Liver (tissue), 9 donors: ENCODE data around the gene TBX6. TPM values are rescaled to one million over a fixed set of nuclear protein-coding genes. Genes with fewer than 3 reads are reported as not detected.
A peak's percentile ranks its signal among the peaks of the same experiment; 100 is the strongest.

Experiments
- DNase-seq: peaks from one replicate; pipeline ENCODE4 v3.0.0-alpha.2; 2017; ENCODE audit warnings: low spot score
- H3K27ac ChIP-seq, 2 donors: one replicate each; pipeline ENCODE4 v1.7.0; 2013; ENCODE audit warnings: inconsistent platforms in 2 of 2, low read length in 2 of 2, control low read depth in 1 of 2, low read depth in 1 of 2, mild to moderate bottlenecking in 1 of 2
- H3K27me3 ChIP-seq, 4 donors: one replicate each; pipeline versions ENCODE4 v1.6.1 to v1.7.0; 2013; ENCODE audit warnings: low read length in 3 of 4, inconsistent platforms in 1 of 4, mild to moderate bottlenecking in 1 of 4, moderate library complexity in 1 of 4; ENCODE audit not compliant: control insufficient read depth in 4 of 4, insufficient read depth in 4 of 4
- H3K36me3 ChIP-seq, 4 donors: one replicate each; pipeline versions ENCODE4 v1.6.1 to v1.7.0; 2013; ENCODE audit warnings: low read length in 3 of 4, mild to moderate bottlenecking in 3 of 4, low read depth in 1 of 4, moderate library complexity in 1 of 4; ENCODE audit not compliant: control insufficient read depth in 4 of 4, insufficient read depth in 3 of 4
- H3K4me1 ChIP-seq, 4 donors: one replicate each; pipeline versions ENCODE4 v1.6.1 to v1.7.0; 2013; ENCODE audit warnings: low read length in 3 of 4, mild to moderate bottlenecking in 3 of 4, moderate library complexity in 1 of 4; ENCODE audit not compliant: control insufficient read depth in 4 of 4, insufficient read depth in 4 of 4
- H3K4me3 ChIP-seq, 3 donors: one replicate each; pipeline versions ENCODE4 v1.6.1 to v1.7.0; 2013; ENCODE audit warnings: low read length in 3 of 3, control low read depth in 1 of 3, low read depth in 1 of 3, mild to moderate bottlenecking in 1 of 3
- H3K9ac ChIP-seq, 2 donors: one replicate each; pipeline ENCODE4 v1.7.0; 2013; ENCODE audit warnings: low read length in 2 of 2, mild to moderate bottlenecking in 2 of 2, moderate library complexity in 2 of 2, control low read depth in 1 of 2, low read depth in 1 of 2
- H3K9me3 ChIP-seq, 4 donors: one replicate each; pipeline versions ENCODE4 v1.6.1 to v1.7.0; 2013; ENCODE audit warnings: low read length in 3 of 4; ENCODE audit not compliant: control insufficient read depth in 4 of 4
- EGR1 ChIP-seq, 2 donors: IDR thresholded peaks; 2 replicates each; pipeline ENCODE4 v1.6.1; 2016 to 2018; ENCODE audit warnings: antibody characterized with exemption in 2 of 2, low read depth in 2 of 2
- FOXA1 ChIP-seq: IDR thresholded peaks from 2 replicates; pipeline ENCODE4 v1.6.1; 2016; ENCODE audit warnings: antibody characterized with exemption
- FOXA2 ChIP-seq: IDR thresholded peaks from 2 replicates; pipeline ENCODE4 v1.6.1; 2016; ENCODE audit warnings: antibody characterized with exemption
- GABPA ChIP-seq, 2 donors: IDR thresholded peaks in 1 of 2; conservative IDR thresholded peaks in 1 of 2; 2 replicates each; pipeline ENCODE4 v1.6.1; 2016; ENCODE audit warnings: antibody characterized with exemption in 2 of 2, mild to moderate bottlenecking in 1 of 2, moderate library complexity in 1 of 2
- HNF4A ChIP-seq, 2 donors: conservative IDR thresholded peaks; 2 replicates each; pipeline ENCODE4 v1.6.1; 2016; ENCODE audit warnings: antibody characterized with exemption in 2 of 2, mild to moderate bottlenecking in 2 of 2
- HNF4G ChIP-seq: IDR thresholded peaks from 2 replicates; pipeline ENCODE4 v1.6.1; 2016; ENCODE audit warnings: antibody characterized with exemption
- JUND ChIP-seq, 2 donors: IDR thresholded peaks; 2 replicates each; pipeline ENCODE4 v1.6.1; 2016; ENCODE audit warnings: antibody characterized with exemption in 2 of 2
- NR2F2 ChIP-seq: IDR thresholded peaks from 2 replicates; pipeline ENCODE4 v1.6.1; 2016; ENCODE audit warnings: antibody characterized with exemption
- RAD21 ChIP-seq, 2 donors: IDR thresholded peaks; 2 replicates each; pipeline ENCODE4 v1.6.1; 2016; ENCODE audit warnings: antibody characterized with exemption in 2 of 2, mild to moderate bottlenecking in 2 of 2
- RXRA ChIP-seq, 2 donors: IDR thresholded peaks; 2 replicates each; pipeline ENCODE4 v1.6.1; 2017 to 2018; ENCODE audit warnings: antibody characterized with exemption in 2 of 2, mild to moderate bottlenecking in 1 of 2
- SP1 ChIP-seq: IDR thresholded peaks from 2 replicates; pipeline ENCODE4 v1.6.1; 2018; ENCODE audit warnings: antibody characterized with exemption, mild to moderate bottlenecking
- TAF1 ChIP-seq: conservative IDR thresholded peaks from 2 replicates; pipeline ENCODE4 v1.6.1; 2016; ENCODE audit warnings: antibody characterized with exemption, mild to moderate bottlenecking
- YY1 ChIP-seq: IDR thresholded peaks from 2 replicates; pipeline ENCODE4 v1.6.1; 2016; ENCODE audit warnings: antibody characterized with exemption, mild to moderate bottlenecking
- WGBS: extraction: QIAGEN DNeasy Blood & Tissue Kit; methylation state at CpG from one replicate; pipeline ENCODE4 v1.1.7; 2013; 5-methylcytosine and 5-hydroxymethylcytosine counted together
- polyA plus RNA-seq, 2 donors: library from polyadenylated mRNA; stranded (reverse) in 1 of 2; unstranded in 1 of 2; fragments of 200-250 nt in 1 of 2; fragments of >200 nt in 1 of 2; fragmentation: Nextera tagmentation in 1 of 2; extraction: Ambion mirVana in 1 of 2; gene quantifications; one replicate each; pipeline versions ENCODE4 v1.2.1 to v1.2.3, GENCODE V29; 2013 to 2015
- total RNA-seq, 2 donors: library from RNA; depleted of rRNA; stranded (reverse); fragments of >200 nt; gene quantifications; one replicate each; pipeline ENCODE4 v1.2.3, GENCODE V29; 2014
- TF ChIP-seq, protein P1 (sequence below): IDR thresholded peaks from 2 replicates; pipeline ENCODE4 v1.6.1; 2016; ENCODE audit warnings: antibody characterized with exemption
- TF ChIP-seq, protein P2 (sequence below): IDR thresholded peaks from 2 replicates; pipeline ENCODE4 v1.6.1; 2016; ENCODE audit warnings: antibody characterized with exemption
- TF ChIP-seq, protein P3 (sequence below): IDR thresholded peaks from 2 replicates; pipeline ENCODE4 v1.6.1; 2016; ENCODE audit warnings: antibody characterized with exemption, mild to moderate bottlenecking
- TF ChIP-seq, protein P4 (sequence below): fragments of 150-350 bp; IDR thresholded peaks from 2 replicates; pipeline ENCODE4 v1.5.1; 2017; ENCODE audit warnings: improper control_type of control experiment, low read depth, low read length; ENCODE audit not compliant: missing input control
- TF ChIP-seq, protein P5 (sequence below): IDR thresholded peaks from 2 replicates; pipeline ENCODE4 v1.6.1; 2016; ENCODE audit warnings: antibody characterized with exemption
- donor health status: healthy.
- donor health status: healthy.
- donor health status: healthy.
- donor health status: healthy.
- donor health status: healthy.

The TBX6 gene
- total and polyA plus RNA-seq, 4 donors: 0.09 to 0.26 (median 0.18) TPM

DNA sequence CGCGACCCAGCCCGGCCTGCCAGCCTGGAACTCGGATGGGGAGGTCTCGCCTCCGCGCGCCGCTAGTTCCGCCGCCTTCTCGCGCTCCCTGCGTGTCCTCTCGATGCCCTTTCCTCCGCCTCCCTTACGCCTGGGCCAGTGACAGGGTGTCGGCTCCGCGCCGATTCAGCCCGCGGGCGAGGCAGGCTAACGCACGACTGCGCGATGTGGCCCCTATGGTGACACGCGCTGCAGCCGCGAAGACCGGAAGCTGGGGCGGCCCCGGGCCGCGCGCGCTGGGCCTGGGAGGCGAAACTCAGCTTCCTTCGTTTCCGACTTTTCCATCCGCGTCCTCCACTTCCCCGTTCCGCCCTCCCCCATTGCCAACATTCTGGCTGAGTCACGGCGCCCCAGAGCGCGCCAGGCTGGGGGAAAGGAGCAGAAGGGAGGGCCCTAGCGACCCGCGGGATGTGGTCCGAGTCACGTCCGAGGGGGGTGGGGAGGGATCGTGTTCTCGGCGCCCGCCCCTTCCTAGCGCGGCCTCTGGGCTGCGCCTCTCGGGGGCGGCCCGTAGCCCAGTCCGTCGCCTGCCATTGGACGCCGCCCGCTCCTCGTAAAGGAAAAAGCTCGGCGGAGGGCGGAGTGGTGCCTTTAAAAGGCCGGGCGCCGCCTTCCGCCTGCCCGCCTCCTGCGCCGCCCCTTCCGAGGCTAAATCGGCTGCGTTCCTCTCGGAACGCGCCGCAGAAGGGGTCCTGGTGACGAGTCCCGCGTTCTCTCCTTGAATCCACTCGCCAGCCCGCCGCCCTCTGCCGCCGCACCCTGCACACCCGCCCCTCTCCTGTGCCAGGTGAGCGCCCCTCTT lies 26.4 kb downstream of the TBX6 start, which contains the start of gene ALDOA:
TSS of gene ALDOA (plus strand) at position 659 of the 841 bp plus-strand sequence. CDS start 1,138 bp downstream, outside the sequence.
- peak; percentile 93 for DNase-seq
- under 1% methylated on average over 99 of the region's 99 CpGs for WGBS
- H3K9me3 ChIP-seq: no peaks in the 10 kb centered on the region
- peaks cover 0 to 34% (median 14%) of the 10 kb centered on the region in 4 donors for H3K4me1 ChIP-seq
- peak within 1 kb of the TSS; percentile 73 to 97 (median 83) for H3K4me3 ChIP-seq
- peak within 1 kb of the TSS; percentile 96 to 99 for H3K9ac ChIP-seq
- TF ChIP-seq RXRA (IDR thresholded peaks at IDR 0.05) (peak; percentile 72 to 74), HNF4A (conservative IDR thresholded peaks at IDR 0.05) (peak in 1 of 2 donors; percentile 34), RAD21 (IDR thresholded peaks at IDR 0.05) (no peak), NR2F2 (peak; percentile 65), TAF1 (peak; percentile 71), HNF4G (no peak), YY1 (peak; percentile 90), GABPA (IDR thresholded peaks at IDR 0.05 in 1 of 2, conservative IDR thresholded peaks at IDR 0.05 in 1 of 2) (peak; percentile 9 to 80), SP1 (peak; percentile 86), FOXA2 (no peak), FOXA1 (no peak), JUND (IDR thresholded peaks at IDR 0.05) (peak; percentile 39 to 78), EGR1 (IDR thresholded peaks at IDR 0.05; ENCODE audit: low read depth in 2 of 2) (peak; percentile 74 to 92)
- TF ChIP-seq, protein P1, sequence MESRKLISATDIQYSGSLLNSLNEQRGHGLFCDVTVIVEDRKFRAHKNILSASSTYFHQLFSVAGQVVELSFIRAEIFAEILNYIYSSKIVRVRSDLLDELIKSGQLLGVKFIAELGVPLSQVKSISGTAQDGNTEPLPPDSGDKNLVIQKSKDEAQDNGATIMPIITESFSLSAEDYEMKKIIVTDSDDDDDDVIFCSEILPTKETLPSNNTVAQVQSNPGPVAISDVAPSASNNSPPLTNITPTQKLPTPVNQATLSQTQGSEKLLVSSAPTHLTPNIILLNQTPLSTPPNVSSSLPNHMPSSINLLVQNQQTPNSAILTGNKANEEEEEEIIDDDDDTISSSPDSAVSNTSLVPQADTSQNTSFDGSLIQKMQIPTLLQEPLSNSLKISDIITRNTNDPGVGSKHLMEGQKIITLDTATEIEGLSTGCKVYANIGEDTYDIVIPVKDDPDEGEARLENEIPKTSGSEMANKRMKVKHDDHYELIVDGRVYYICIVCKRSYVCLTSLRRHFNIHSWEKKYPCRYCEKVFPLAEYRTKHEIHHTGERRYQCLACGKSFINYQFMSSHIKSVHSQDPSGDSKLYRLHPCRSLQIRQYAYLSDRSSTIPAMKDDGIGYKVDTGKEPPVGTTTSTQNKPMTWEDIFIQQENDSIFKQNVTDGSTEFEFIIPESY: peak; percentile 81
- TF ChIP-seq, protein P2, sequence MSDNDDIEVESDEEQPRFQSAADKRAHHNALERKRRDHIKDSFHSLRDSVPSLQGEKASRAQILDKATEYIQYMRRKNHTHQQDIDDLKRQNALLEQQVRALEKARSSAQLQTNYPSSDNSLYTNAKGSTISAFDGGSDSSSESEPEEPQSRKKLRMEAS: peak; percentile 90
- TF ChIP-seq, protein P3, sequence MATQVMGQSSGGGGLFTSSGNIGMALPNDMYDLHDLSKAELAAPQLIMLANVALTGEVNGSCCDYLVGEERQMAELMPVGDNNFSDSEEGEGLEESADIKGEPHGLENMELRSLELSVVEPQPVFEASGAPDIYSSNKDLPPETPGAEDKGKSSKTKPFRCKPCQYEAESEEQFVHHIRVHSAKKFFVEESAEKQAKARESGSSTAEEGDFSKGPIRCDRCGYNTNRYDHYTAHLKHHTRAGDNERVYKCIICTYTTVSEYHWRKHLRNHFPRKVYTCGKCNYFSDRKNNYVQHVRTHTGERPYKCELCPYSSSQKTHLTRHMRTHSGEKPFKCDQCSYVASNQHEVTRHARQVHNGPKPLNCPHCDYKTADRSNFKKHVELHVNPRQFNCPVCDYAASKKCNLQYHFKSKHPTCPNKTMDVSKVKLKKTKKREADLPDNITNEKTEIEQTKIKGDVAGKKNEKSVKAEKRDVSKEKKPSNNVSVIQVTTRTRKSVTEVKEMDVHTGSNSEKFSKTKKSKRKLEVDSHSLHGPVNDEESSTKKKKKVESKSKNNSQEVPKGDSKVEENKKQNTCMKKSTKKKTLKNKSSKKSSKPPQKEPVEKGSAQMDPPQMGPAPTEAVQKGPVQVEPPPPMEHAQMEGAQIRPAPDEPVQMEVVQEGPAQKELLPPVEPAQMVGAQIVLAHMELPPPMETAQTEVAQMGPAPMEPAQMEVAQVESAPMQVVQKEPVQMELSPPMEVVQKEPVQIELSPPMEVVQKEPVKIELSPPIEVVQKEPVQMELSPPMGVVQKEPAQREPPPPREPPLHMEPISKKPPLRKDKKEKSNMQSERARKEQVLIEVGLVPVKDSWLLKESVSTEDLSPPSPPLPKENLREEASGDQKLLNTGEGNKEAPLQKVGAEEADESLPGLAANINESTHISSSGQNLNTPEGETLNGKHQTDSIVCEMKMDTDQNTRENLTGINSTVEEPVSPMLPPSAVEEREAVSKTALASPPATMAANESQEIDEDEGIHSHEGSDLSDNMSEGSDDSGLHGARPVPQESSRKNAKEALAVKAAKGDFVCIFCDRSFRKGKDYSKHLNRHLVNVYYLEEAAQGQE: peak; percentile 95
- TF ChIP-seq, protein P4, sequence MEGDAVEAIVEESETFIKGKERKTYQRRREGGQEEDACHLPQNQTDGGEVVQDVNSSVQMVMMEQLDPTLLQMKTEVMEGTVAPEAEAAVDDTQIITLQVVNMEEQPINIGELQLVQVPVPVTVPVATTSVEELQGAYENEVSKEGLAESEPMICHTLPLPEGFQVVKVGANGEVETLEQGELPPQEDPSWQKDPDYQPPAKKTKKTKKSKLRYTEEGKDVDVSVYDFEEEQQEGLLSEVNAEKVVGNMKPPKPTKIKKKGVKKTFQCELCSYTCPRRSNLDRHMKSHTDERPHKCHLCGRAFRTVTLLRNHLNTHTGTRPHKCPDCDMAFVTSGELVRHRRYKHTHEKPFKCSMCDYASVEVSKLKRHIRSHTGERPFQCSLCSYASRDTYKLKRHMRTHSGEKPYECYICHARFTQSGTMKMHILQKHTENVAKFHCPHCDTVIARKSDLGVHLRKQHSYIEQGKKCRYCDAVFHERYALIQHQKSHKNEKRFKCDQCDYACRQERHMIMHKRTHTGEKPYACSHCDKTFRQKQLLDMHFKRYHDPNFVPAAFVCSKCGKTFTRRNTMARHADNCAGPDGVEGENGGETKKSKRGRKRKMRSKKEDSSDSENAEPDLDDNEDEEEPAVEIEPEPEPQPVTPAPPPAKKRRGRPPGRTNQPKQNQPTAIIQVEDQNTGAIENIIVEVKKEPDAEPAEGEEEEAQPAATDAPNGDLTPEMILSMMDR: no peak
- TF ChIP-seq, protein P5, sequence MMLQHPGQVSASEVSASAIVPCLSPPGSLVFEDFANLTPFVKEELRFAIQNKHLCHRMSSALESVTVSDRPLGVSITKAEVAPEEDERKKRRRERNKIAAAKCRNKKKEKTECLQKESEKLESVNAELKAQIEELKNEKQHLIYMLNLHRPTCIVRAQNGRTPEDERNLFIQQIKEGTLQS: no peak
- H3K27ac ChIP-seq: peak within 1 kb of the TSS; percentile 99 to 100
- no peaks in the 10 kb centered on the region for H3K27me3 ChIP-seq
- peaks cover 11 to 27% (median 26%) of the 10 kb centered on the region in 4 donors for H3K36me3 ChIP-seq
